H7 (cell line): Measurements from ENCODE around the gene ZSWIM7. TPM values are rescaled to one million over a fixed set of nuclear protein-coding genes. Genes with fewer than 3 reads are reported as not detected.
A peak's percentile ranks its signal among the peaks of the same experiment; 100 is the strongest.

Experiments used
- DNase-seq: peaks from one replicate; pipeline ENCODE4 v3.0.0; 2012
- H3K27me3 ChIP-seq: 2 replicates; pipeline ENCODE4 v1.6.0; 2011; ENCODE audit warnings: mild to moderate bottlenecking, low read length; ENCODE audit not compliant: control insufficient read depth, insufficient read depth
- H3K36me3 ChIP-seq: replicated peaks from 2 replicates; pipeline ENCODE4 v1.5.1; 2011; ENCODE audit warnings: low read length; ENCODE audit not compliant: control insufficient read depth, insufficient read depth
- H3K4me3 ChIP-seq: 2 replicates; pipeline ENCODE4 v1.5.1; 2011; ENCODE audit warnings: low read depth, mild to moderate bottlenecking, control low read depth, low read length, moderate library complexity; ENCODE audit not compliant: insufficient read depth
- total RNA-seq: library from RNA; depleted of rRNA; stranded (reverse); fragments of >200 nt; shearing (Covaris generic); gene quantifications from 2 replicates; pipeline ENCODE4 v1.2.3, GENCODE V29; 2014; rRNA removed

The ZSWIM7 gene, protein sequence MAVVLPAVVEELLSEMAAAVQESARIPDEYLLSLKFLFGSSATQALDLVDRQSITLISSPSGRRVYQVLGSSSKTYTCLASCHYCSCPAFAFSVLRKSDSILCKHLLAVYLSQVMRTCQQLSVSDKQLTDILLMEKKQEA
- 17.3 and 22.0 TPM in 2 replicates for total RNA-seq

DNA sequence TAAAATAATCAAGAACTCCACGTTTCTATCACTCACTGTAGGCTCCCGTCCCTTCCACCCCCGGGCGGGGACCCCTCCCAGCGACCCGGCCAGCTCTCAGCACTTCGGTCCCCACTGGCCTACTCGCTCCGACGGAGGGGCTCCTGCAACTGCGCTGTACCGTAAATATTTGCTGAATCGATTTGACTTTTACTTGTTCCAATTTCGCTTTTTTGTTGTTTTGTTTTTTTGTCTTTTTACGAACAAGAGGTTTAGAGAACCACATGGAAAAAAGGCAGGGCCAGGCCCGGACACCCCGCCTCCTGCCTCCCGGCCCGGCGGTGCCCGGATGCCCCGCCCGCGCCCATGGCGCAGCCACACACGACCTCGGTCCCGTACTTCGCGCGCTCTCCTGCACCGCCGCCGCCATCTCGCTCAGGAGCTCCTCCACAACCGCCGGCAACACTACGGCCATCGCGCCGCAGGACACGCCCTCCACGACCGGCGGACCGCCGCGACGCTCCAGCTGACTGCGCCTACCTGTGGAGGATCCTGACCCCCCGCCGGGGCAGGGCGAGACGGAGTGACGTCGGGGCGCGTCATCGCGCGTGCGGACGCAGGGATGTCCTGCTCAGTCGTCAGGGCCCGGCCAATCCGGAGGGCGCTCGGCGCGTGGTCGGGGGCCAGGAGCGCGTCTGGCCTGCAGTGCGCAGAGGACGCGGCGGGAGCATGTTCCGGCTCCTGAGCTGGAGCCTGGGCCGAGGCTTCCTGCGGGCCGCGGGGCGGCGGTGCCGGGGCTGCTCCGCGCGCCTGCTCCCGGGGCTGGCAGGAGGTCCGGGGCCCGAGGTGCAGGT is at the start of gene ZSWIM7, which contains the start of gene TTC19:
Gene ZSWIM7 (minus strand): TSS at position 564 of the 833 bp plus-strand sequence. CDS start 110 bp downstream, at position 454.
Gene TTC19 (plus strand): TSS at position 684 of the 833 bp plus-strand sequence. CDS start 25 bp downstream, at position 709.
- no peaks in the 10 kb centered on the region for H3K27me3 ChIP-seq
- peak; percentile 99 for DNase-seq
- peak within 1 kb of the TSS; percentile 92 for H3K4me3 ChIP-seq
- H3K36me3 ChIP-seq = peaks cover 25% of the 10 kb centered on the region

DNA sequence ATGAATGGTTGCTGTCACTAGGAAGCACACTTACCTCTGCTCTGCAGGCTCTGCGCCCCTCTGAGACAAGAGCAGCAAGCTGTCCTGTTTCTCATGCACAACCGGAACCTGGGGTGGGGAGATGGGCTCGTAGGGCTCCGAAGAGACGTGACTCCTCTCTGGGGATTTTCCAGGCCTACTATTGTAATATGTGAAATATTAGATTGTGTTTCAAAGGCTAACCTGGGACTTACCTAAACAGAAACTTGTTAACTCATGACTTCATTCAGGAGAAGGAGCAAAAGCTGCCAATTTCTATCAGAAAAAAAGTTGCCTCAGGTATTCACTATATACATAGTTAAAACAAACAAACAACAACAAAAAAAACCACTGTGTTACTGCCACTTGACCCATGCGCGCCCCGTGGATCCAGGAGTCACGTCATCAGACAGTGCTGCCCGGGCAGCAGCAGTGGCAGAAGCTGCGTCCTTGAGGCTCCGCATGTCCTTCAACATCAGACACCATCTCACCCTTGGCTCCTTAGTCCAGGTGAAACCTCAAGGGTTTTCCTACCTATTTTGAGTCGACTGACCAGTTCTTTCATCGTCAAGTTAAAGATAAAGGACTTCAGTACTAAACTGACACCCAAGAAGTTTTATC is 49.4 kb upstream of the ZSWIM7 start:
- H3K36me3 ChIP-seq = peaks cover 6% of the 10 kb centered on the region
- no peak overlapping the region for H3K4me3 ChIP-seq
- H3K27me3 ChIP-seq = no peaks in the 10 kb centered on the region
- no peak for DNase-seq

DNA sequence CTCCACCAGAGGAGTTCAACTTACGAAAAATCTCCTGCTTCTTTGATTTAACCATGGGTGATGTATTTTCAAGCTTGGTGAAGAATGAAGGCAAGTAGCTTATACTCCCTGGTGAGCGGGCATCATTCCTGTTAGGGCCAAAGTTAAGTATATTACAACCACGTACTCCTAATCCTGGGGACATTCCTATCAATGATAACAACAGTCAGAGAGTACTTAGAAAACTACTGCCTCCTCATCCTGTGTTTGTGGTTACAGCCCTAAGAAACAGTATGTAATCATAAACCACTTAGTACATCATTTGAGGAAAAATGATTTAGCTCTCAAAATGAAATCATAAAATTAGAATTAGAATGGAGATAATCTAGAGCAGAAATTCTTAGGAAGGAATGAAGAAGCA is 47.5 kb upstream of the ZSWIM7 start:
- peaks cover 8% of the 10 kb centered on the region for H3K36me3 ChIP-seq
- no peaks in the 10 kb centered on the region for H3K27me3 ChIP-seq
- DNase-seq = no peak
- H3K4me3 ChIP-seq = no peak overlapping the region

DNA sequence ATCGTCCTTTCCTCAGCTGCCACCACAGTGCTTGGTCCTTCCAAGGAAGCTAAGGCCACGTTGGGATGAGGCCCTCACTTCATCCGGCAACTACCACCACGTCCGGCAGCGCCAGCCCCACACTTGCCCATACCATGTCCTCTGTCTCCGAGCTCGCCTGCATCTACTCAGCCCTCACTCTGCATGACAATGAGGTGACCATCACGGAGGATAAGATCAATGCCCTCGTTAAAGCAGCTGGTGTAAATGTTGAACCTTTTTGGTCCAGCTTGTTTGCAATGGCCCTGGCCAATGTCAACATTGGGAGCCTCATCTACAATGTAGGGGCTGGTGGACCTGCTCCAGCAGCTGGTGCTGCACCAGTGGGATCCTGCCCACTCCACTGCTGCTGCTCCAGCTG is 45.0 kb upstream of the ZSWIM7 start:
- Histone ChIP-seq H3K4me3 (no peak overlapping the region), H3K27me3 (no peaks in the 10 kb centered on the region), H3K36me3 (peaks cover 8% of the 10 kb centered on the region)
- DNase-seq = peak; percentile 13

DNA sequence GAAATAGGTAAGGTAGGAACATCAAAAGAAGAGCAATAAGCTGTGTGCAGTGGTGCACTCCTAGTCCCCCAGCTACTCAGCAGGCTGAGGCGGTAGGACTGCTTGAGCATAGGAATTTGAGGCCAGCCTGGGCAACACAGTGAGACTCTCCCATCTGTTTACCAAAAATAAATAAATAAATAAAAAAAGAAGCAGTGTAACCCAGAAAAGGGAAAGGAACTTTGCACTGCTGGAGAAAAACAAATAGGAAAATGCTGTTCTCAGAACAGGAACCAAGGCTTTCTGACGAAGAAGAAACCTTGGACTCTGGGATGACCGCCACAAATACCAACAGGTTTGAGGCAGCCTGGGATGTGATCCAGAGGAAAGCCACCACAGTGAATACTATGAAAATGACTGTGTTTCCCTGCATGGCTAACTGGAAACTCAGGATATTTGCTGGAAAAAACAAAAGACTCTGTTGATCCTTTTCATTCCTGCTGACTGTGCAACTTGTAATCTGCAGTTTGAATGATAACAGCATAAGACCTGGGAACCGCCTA is 41.3 kb upstream of the ZSWIM7 start:
- Histone ChIP-seq H3K4me3 (no peak overlapping the region), H3K27me3 (no peaks in the 10 kb centered on the region), H3K36me3 (peaks cover 9% of the 10 kb centered on the region)
- no peak for DNase-seq

DNA sequence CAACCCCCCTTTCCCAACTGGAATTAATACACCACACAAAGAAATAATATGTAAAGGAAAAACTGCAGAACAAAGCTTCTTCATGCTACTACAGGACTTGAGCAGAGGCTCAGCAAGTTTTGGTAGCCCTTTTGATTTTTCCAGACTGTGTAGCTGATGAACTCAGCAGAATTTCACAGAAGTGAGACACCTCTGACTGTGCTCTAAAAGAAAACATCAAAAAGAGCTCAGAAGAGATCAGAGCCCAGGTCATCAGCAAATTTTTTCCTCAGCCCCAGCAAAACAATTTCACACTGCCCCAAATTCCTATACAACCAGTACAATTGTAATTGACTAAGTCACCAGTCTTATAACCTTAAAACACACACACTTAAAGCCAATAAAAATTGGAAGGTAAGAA is 38.1 kb upstream of the ZSWIM7 start:
- Histone ChIP-seq H3K36me3 (peaks cover 11% of the 10 kb centered on the region), H3K27me3 (no peaks in the 10 kb centered on the region), H3K4me3 (no peak overlapping the region)
- DNase-seq = no peak

DNA sequence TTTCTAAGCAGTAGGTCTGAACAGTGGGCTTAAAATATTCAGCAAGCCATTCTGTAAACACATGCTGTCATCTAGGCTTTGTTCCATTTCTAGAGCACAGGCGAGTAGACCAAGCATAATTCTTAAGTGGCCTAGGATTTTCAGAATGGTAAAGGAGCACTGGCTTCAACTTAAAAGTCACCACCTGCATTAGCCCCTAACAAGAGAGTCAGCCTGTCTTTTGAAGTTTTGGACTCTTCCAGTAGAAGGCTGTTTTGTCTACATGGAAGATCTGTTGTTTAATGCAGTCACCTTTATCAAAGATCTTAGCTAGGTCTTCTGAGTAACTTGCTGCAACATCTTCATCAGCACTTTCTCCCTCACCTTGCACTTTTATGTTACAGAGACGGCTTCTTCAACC is 36.8 kb upstream of the ZSWIM7 start:
- no peak overlapping the region for H3K4me3 ChIP-seq
- H3K36me3 ChIP-seq = peaks cover 12% of the 10 kb centered on the region
- DNase-seq = no peak
- H3K27me3 ChIP-seq = no peaks in the 10 kb centered on the region

DNA sequence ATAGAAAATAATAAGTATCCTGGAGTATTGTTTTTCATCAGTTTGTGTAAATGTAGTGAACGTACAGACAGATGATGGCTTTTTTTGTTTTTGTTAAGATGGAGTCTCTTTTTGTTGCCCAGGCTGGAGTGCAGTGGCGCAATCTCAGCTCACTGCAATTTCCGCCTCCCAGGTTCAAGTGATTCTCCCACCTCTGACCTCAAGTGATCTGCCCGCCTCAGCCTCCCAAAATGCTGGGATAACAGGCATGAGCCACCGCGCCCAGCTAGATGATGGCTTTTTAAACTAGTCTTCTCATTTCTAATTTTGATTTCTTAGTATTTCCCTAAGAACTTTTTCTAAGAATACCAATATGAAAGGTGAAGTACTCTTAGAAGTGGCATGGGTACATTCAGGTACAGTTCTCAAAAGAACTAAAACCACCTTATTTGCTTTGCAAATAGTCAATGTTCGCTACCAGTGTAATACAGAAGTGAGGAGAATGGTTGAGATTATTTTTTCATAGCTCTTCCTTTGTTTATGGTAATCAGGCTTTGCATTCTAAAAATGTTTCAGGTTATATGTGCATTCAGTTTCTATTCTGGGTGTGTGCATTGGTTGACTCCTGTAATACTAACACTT is 34.3 kb upstream of the ZSWIM7 start:
- DNase-seq = no peak
- Histone ChIP-seq H3K4me3 (no peak overlapping the region), H3K36me3 (peaks cover 14% of the 10 kb centered on the region), H3K27me3 (no peaks in the 10 kb centered on the region)

DNA sequence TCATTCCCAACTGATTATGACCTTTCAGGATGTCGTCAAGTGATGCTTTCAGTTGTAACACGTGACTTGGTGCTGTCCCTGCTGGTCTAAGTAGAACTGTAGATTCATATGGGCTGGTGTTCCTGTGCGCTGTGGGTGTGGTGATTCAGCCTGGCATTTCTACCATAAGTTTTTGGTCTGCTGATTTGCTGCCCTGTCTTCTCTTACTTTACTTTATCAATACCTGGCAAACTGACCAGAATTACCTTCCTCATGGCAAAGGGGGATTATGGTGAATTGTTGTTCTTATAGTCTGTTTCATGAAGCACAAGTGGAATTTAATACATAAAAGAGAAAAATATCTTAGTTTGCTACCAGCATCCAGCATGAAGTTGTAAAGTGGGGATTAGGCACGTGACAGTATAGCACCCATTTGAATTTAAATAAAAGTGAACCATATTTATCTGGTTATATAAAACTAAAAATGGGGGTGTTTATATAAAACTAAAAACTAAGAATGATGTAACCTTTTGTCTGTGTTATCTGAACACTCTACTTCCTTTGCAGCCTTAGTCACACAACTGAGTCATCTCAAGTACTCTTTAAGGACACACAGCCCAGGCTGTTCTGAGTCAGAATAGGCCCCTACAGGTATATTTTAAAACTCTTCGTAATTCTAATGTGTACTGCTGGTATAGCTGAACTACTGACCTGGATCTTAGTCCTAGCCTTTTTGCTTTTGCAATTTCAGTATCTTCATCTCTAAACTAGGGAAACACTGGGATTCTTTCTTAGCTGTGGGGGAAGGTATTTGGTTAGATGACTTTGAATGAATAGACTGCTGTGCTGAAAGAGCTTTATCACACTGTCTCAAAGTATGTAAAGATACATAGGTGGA is 28.4 kb upstream of the ZSWIM7 start:
- no peak overlapping the region for H3K4me3 ChIP-seq

DNA sequence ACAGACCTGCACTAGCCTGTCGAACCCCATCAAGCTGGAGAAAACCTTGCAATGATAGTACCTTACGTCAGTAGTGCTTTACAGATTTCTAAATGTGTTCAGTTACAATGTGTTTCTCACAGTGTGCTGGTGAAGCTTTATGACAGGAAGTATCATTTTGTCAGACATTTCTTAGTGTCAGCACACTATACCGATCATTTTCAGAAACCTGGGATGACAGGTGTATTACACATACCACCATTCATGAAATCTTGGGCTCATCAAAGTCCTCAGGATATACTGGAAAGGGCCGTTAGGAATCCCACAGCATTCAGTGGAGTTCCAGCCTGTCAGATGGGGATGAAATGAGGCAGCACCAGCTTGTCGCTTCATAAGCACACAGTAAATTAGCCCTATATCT is 27.4 kb upstream of the ZSWIM7 start:
- Histone ChIP-seq H3K27me3 (no peaks in the 10 kb centered on the region), H3K36me3 (peaks cover 31% of the 10 kb centered on the region)

More for the DNA sequence above, 28.4 kb upstream of the ZSWIM7 start:
- H3K27me3 ChIP-seq = no peaks in the 10 kb centered on the region
- H3K36me3 ChIP-seq = peaks cover 33% of the 10 kb centered on the region
- no peak for DNase-seq

DNA sequence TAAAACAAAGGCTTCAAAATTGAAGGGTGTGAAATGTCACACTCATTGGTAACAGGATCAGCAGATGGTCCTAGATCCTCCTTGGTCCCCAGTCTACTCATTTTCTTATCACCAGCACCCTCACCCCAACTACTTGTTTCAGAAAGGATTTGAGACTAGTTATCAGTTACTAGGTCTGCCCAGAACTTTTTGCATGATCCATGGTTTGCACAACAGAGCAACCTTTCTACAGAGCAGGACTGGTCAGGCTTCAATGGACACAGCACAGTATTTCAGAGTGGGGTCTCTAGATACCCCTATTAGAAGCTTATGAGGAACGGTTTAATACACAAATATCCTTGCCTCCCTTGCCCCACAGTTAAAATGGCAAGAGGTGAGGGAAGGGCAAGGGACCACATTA is 25.7 kb upstream of the ZSWIM7 start:
- DNase-seq = no peak
- no peak overlapping the region for H3K4me3 ChIP-seq
- no peaks in the 10 kb centered on the region for H3K27me3 ChIP-seq
- H3K36me3 ChIP-seq = peaks cover 29% of the 10 kb centered on the region

More for the DNA sequence above, 27.4 kb upstream of the ZSWIM7 start:
- DNase-seq = no peak
- no peak overlapping the region for H3K4me3 ChIP-seq

DNA sequence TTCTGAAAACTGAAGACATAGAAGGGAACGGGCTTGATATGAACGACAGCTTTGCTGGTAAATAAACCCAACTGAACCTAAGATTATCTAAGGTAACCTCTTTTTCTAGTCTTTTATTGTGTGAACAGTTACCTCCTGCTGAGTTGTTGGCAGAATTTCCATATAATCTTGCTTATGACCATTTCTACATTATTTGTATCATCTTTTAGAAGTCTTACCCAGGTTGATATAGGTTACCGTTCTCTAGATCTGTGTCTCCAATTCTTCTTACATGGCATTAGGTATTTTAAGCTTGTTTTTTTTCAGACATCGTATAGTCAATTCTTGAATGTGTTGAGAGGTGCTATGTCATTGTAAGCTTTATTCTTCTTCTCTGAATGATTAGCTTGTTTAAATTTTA is 24.4 kb upstream of the ZSWIM7 start:
- H3K4me3 ChIP-seq = no peak overlapping the region
- H3K27me3 ChIP-seq = no peaks in the 10 kb centered on the region
- peaks cover 26% of the 10 kb centered on the region for H3K36me3 ChIP-seq
- DNase-seq = no peak

DNA sequence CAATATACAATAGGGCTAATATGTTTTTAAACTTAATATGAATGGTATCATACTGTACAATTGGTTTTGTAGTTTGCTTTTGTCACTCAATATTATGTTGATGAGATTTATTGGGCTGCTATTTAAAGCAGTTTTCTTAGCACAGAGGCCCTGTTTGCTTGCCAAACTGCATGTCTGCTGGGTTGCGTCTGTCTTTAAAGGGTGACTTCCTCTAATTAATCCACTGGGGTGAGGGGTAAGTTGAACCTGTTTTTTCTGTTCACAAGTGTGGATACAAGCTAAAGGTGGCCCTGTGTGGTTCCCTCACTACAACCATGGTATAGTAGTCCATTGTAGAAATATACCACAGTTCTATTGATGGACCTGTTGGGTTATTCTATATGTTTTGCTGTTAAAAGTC is 19.8 kb upstream of the ZSWIM7 start:
- no peaks in the 10 kb centered on the region for H3K27me3 ChIP-seq
- no peak overlapping the region for H3K4me3 ChIP-seq
- DNase-seq = no peak

More for the DNA sequence above, 19.8 kb upstream of the ZSWIM7 start:
- H3K36me3 ChIP-seq = peaks cover 9% of the 10 kb centered on the region
